ENCODE results near the gene SMURF1. TPM values are rescaled to one million over a fixed set of nuclear protein-coding genes. Genes with fewer than 3 reads are reported as not detected.
"Not testable (repeated sequence)": the region's sequence is repeated elsewhere in the genome, so short reads cannot be mapped to it uniquely, and the experiment has no call there.

Gene SMURF1
- total RNA-seq, 4 donors from 2014 or later, result 19.1 to 27.4 (median 23.9) TPM

GRCh38 chr7:99106411-99106810, 37.5 kb downstream of the SMURF1 start:
- peak overlapping the region; percentile 7 to 22 (median 19) for H3K27ac ChIP-seq (replicated peaks in 1 of 4)
- H3K27me3 ChIP-seq, result no peaks in the 10 kb centered on the region
- H3K9me3 ChIP-seq, result no peaks in the 10 kb centered on the region
- intact Hi-C loops (cut with DNase I), result loop anchor here (10.0 kb wide), 1 partner anchor 628 kb away; the partner anchor contains the start of gene CYP3A7
- H3K4me1 ChIP-seq, result peaks cover 22 to 80% (median 60%) of the 10 kb centered on the region in 4 donors
- TF ChIP-seq POLR2AphosphoS5 (IDR thresholded peaks at IDR 0.05) (no peak), CTCF (IDR thresholded peaks at IDR 0.05) (no peak)
- 78% methylated on average over 6 of the region's 6 CpGs for WGBS
- H3K4me3 ChIP-seq, result no peak overlapping the region
- H3K36me3 ChIP-seq, result no peaks in the 10 kb centered on the region
- DNase-seq (ENCODE audit: extremely low spot score), result no peak

- 78% methylated on average over 3 of the region's 3 CpGs for WGBS
- Histone ChIP-seq H3K36me3 (no peaks in the 10 kb centered on the region), H3K4me1 (peaks cover 21 to 76% (median 59%) of the 10 kb centered on the region in 4 donors), H3K27ac (replicated peaks in 1 of 4) (peak overlapping the region in 2 of 4 donors; percentile 0 to 21), H3K4me3 (no peak overlapping the region), H3K9me3 (no peaks in the 10 kb centered on the region), H3K27me3 (no peaks in the 10 kb centered on the region)
- DNase-seq (ENCODE audit: extremely low spot score), result no peak
- intact Hi-C loops (cut with DNase I), result loop anchor here (10.0 kb wide), 1 partner anchor 629 kb away; the partner anchor contains the start of gene CYP3A7
- TF ChIP-seq POLR2AphosphoS5 (IDR thresholded peaks at IDR 0.05) (no peak), POLR2A (IDR thresholded peaks at IDR 0.05; ENCODE audit: low read depth) (no peak), EP300 (IDR thresholded peaks at IDR 0.05) (no peak), CTCF (IDR thresholded peaks at IDR 0.05) (no peak)
These were observed 38.2 kb downstream of the SMURF1 start for GRCh38 chr7:99105756-99106155.

GRCh38 chr7:99104631-99105030, 39.3 kb downstream of the SMURF1 start:
- 98% methylated on average over 3 of the region's 3 CpGs for WGBS
- intact Hi-C loops (cut with DNase I), result loop anchor here (10.0 kb wide), 1 partner anchor 630 kb away; the partner anchor contains the start of gene CYP3A7
- Histone ChIP-seq H3K9me3 (no peaks in the 10 kb centered on the region), H3K27ac (replicated peaks in 1 of 4) (no peak overlapping the region), H3K4me3 (no peak overlapping the region), H3K27me3 (no peaks in the 10 kb centered on the region), H3K36me3 (no peaks in the 10 kb centered on the region), H3K4me1 (peaks cover 18 to 72% (median 53%) of the 10 kb centered on the region in 4 donors)
- TF ChIP-seq EP300 (IDR thresholded peaks at IDR 0.05), result no peak
- no peak for TF ChIP-seq CTCF (IDR thresholded peaks at IDR 0.05)
- TF ChIP-seq POLR2A (IDR thresholded peaks at IDR 0.05; ENCODE audit: low read depth), result no peak
- TF ChIP-seq POLR2AphosphoS5 (IDR thresholded peaks at IDR 0.05), result no peak
- no peak for DNase-seq (ENCODE audit: extremely low spot score)

- WGBS, result 94% methylated on average over 13 of the region's 13 CpGs
- H3K27ac ChIP-seq (replicated peaks in 1 of 4); DNase-seq (ENCODE audit: extremely low spot score); H3K4me3 ChIP-seq; H3K9me3 ChIP-seq; H3K27me3 ChIP-seq; H3K36me3 ChIP-seq: not testable (repeated sequence)
- H3K4me1 ChIP-seq, result peaks cover 15 to 72% (median 53%) of the 10 kb centered on the region in 4 donors
- intact Hi-C loops (cut with DNase I), result loop anchor here (10.0 kb wide), 1 partner anchor 631 kb away; the partner anchor contains the start of gene CYP3A7
- peak in 1 of 2 donors; percentile 16 for TF ChIP-seq POLR2AphosphoS5 (IDR thresholded peaks at IDR 0.05)
These were observed 40.1 kb downstream of the SMURF1 start for GRCh38 chr7:99103836-99104235.

GRCh38 chr7:99102809-99103690, 40.9 kb downstream of the SMURF1 start:
- DNase-seq (ENCODE audit: extremely low spot score), result no peak
- 88% methylated on average over 11 of the region's 11 CpGs for WGBS
- Histone ChIP-seq H3K27me3 (no peaks in the 10 kb centered on the region), H3K4me3 (no peak overlapping the region), H3K9me3 (no peaks in the 10 kb centered on the region), H3K36me3 (no peaks in the 10 kb centered on the region), H3K4me1 (peaks cover 13 to 72% (median 57%) of the 10 kb centered on the region in 4 donors), H3K27ac (replicated peaks in 1 of 4) (peak overlapping the region in 1 of 4 donors; percentile 21)
- no peak for TF ChIP-seq POLR2AphosphoS5 (IDR thresholded peaks at IDR 0.05)
- no peak for TF ChIP-seq EP300 (IDR thresholded peaks at IDR 0.05)
- no peak for TF ChIP-seq POLR2A (IDR thresholded peaks at IDR 0.05; ENCODE audit: low read depth)
- no peak for TF ChIP-seq CTCF (IDR thresholded peaks at IDR 0.05)
- intact Hi-C loops (cut with DNase I), result loop anchor here (10.0 kb wide), 1 partner anchor 632 kb away; the partner anchor contains the start of gene CYP3A7

Data from esophagus muscularis mucosa (tissue), 4 donors.